HG03565 (cell line): ENCODE data around the gene PJA2.

ENCODE experiments used
- ATAC-seq: cut with Tn5 transposase; IDR thresholded peaks from one replicate; pipeline ENCODE4 v1.9.1; 2021; ENCODE audit warnings: mild to moderate bottlenecking, moderate library complexity; ENCODE audit not compliant: unreplicated experiment

Gene PJA2

DNA sequence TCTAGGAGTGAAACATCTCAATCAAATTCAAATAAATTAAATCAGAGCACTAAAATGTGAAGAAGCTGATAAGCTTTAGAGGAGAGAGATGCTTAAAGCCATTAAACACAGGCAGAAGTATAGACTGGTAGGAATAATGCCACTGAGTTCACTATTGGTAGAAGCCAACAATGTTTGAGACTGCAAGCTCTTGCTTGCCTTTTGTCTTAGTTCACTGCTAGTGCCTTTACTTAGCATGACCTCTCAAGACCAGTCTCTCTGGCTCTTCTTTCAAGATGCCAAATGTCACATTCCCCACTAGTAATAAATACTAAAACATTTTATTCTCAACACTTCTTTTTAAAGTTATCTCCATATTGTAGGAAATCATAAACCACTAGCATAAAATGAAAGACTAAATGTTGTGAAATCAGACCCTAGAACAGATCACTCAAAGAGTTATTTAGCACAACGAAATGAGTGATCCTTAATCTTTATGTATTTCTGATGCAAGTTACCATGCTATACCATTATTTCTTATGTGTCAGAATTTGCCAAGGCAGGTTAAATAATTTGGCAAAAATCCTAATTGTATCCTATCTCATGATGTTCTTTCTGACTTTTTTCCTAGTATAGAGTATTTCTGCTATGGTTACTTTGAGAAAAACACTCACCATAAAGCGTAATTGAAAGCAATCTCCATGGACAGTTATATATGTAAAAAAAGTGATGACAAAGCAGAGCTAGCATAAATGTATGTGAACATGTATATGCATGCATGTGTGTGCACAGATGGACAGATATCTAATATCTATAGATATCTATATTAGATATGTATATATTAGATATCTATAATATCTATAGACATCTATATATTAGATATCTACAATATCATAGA is 57.5 kb downstream of the PJA2 start:
- no peak for ATAC-seq

DNA sequence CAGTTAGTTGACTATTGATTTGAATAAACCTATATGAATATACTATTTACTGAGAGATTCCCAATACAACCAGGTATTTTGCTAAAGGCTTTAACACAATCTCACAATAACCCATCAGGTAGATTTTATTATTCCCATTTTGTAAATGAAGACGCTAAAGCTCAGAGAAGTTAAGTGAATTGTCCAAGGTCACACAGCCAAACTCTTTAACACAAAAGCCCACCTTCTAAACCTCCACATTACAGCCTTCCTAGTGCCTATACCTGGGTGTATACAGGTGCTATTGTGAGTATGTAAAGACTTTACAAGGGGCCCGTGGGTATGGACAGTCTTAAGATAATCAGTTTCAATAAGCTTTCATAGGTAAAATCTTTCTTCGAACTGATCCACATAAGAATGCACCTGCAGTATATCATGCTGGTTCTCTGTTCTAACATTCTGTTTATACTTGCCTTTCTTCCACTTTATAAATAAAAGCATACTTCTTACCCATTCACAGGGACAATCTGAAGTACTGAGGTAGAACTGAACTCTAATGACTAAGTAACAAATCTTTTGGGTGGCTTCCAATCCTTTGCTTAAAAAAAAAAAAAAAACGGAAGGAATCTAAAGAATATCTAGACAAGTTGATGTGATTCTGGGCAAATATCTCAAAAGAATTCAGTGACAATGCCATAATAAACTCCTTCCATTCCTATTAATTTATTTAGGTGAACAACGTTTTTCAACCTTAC is 59.1 kb downstream of the PJA2 start:
- ATAC-seq = no peak

DNA sequence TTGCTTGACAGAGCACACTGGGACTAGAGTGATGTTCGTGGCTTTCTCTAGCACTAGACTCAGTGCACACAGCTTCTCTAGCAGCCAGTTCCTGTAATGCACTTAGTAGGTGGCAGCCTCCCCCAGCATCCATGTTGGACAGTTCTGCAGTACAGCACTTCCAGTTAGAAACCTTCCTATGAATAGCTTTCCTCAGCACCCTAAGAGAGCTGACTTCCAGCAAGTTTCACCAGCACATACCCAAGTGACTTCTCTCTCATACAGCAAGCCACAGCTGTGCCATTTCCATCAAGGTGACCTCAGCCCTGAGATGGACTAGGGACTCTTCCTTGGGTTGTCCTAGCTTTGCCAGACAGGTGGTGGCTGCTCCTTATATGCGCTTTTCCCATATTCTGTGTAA is 60.4 kb downstream of the PJA2 start:
- no peak for ATAC-seq

DNA sequence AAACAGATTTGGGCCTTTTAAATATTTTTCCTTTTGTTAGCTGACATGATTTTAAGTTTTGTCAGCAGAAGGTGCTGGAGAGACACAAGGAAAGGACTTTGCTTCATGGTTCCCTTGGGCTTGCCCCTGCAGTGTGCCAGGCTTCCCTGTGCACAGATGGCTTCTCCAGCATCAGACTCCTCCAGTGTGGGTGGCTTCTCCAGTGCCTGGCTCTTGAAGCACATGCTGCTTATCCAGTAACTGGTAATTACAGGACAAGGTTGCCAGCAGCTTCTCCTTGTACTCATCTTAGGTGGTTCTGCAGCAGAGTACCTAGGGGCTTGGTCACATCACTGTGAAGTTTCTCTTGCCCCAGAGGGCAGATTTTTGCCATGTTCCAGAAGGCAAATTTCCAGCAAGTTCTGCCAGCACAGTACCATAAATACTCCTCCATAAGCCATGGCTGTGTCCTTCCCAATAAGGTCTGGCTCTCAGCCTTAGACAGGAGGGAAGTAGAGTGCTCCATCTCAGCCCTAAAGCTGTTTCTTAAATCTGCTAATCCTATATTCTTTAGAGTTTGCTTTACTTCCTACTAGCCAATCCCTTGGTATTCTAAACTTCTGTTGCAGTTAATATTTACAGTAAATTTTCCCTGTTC is 62.4 kb downstream of the PJA2 start:
- ATAC-seq = no peak

DNA sequence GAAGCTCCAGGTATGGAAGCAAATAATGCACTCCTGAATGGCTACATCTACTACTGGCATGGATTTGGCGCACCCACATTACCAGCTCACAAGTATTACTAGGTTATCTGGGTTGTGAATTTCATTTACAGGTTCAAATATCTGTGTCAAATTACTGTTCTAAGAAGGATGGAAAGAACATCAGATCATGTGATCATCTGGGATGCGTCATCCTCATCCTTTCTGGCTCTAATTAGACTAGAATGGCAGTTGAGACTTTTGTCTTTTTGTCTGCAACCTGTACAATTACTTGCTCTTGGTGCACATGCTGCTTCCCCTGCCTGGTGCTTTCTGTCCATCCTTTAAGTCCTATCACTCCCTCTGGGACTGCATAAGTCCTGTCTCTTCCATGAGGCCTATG is 64.1 kb downstream of the PJA2 start:
- ATAC-seq = no peak

DNA sequence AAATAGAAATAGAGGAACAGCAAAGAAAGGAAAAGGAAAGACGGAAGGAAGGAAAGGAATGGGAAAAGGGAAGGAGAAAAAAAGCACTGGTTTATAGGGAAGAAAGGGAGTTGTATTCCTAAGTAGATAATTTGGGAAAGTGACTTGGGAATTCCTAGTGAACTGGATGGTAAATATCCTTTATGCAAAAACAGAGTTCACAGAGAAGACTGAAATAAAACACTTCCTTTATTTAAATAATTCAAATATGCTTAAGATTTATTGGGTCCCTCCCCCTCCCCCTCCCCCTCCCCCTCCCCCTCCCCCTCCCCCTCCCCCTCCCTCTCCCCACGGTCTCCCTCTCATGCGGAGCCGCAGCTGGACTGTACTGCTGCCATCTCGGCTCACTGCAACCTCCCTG is 69.4 kb downstream of the PJA2 start:
- ATAC-seq = no peak

DNA sequence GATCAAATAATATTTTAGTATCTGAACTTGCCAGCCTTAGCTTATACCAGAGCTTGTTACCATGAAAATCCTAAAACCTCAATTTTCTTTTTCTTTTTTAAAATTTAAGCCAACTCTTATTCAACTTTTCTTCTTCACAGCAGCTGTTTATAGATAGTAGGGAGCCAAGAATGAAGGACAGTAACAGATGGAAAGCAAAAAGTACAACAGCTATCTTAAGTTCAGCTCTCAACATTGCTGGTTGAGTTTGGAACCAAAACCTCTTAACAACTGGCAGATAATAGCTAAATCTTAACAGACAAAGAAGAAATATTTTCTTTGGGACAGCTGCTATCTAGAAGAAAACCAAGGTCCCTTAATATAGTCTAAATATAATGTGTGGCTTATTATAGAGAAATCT is 74.7 kb downstream of the PJA2 start:
- no peak for ATAC-seq

DNA sequence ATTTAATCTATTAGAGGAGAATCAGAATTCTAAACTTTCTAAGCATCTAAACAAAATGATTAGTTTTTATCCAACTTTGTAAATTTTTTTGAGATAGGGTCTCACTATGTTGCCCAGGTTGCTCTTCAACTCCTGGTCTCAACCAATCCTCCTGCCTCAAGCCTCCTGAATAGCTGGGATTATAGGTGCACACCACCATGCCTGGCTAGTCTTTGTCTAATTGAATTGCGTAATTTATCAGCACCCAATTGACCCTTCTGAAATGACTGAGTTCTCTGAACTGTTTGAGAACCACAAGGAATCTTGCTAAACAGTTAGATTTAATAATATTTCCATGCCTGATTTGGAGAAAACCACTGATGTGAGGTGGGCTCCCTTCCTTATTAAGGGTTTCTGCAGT is 75.7 kb downstream of the PJA2 start:
- ATAC-seq = no peak

DNA sequence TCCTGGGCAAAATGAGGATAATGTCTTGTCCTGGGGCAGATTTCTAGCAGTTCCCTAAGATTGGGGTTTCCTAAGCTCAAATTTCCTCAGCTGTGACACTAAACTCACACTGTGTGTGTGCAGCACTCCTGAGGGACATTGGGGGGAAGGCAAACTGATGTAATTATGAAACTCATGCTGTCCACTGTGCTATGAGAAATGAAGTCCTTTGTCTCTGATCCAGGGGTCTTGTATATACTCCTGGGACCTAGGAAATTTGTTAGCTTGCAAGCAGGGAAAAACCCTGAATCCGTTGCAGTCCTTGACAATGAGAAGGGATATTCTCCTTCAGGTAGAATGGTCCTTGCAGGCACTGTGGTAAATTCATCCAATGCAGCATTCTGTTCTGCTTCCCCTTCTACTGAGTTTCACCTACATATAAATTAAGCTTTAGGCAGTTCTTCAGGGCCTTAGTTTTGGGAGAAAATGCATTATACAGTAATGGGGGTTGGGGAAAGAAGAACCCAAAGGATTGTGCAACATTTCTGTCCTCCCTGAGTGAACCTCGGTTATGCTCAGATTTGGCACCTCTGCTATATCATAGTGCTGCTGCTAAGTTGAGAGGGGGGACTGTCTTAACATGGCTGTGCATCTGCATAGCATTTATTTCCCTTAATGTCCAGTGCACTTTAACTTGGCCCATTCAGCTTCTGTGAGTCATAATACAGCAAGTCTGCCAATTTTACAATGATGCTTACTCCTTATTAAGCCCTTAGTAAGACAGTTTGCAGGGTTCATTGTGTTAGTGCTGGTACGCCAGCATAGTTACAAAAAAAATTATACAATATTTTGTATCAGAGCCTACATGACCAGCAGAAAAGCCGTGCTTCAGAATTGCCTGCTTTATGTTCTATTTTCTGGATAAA is 80.2 kb downstream of the PJA2 start:
- no peak for ATAC-seq

DNA sequence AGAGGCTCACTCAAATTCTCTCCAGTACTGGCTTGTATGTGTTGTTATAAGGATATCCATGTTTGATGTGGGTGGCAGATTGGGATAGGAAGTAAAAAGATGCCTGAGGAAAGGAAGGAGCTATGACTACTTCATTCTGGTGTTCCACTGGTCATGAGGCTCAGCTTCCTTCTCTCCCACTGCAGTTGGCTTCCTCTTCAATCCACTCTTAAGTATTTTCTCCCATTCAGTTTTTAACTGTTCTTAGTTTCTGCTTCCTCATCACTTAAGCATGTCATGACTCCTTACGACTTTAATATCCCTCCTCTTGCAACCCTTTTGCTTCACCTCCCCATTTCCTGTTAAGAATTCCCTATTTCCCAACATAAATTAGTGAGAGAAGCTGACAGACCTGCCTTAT is 81.1 kb downstream of the PJA2 start:
- no peak for ATAC-seq

DNA sequence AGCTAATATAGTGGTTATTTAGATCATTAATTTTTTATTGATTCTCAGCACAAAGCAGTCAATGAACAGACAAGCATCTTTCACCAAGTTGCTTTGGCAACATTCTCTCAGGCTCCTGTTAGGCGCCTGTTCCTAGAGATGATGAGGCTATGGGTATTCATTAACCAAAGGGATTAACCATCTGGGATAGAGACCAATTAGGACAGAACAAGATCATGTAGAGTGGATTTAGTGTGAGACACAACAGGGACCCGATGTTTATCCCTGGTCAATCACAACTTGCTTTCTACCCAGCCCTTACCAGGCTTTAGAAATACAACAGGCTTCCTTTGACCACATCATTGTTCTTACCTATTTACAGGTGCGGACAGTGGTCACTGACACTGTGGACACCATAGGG is 82.2 kb downstream of the PJA2 start:
- no peak for ATAC-seq

DNA sequence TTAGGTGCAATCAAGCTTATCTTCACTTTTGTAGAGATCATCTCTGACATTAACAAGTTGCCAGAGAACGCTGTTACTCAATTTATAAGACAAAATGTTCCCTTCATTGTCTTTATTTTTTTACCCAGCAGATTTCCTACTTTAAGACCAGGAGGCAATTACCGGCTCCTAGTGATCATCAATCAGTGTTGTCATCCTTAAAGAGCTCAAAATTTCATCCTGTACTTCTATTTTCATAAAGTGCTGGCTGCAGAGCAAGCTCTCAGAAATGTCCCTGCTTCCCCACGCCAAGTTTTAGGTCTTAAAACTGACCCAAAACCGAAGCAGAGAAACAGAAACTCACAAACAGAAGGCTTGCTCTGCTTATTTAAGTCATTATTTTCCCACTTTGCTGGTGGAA is 82.9 kb downstream of the PJA2 start:
- ATAC-seq = no peak

DNA sequence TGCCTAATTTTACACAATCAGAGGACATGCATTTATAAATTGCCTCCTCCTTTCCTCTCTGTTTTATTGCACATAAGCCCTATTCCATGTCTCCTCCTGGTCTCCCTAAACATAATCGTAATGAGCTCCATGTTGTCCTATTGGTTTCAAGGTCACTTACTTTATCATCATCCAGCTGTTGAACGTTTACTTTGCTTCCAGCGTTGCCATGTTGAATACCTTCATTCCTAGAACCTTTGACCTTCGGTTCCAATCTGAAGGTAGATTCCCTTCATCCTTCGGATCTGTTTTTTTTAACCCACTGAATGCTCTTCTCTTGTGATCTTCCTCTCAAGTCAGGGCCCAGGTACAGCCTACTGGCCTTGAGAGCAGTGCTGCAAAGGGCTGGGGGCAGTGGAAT is 84.3 kb downstream of the PJA2 start:
- ATAC-seq = no peak

DNA sequence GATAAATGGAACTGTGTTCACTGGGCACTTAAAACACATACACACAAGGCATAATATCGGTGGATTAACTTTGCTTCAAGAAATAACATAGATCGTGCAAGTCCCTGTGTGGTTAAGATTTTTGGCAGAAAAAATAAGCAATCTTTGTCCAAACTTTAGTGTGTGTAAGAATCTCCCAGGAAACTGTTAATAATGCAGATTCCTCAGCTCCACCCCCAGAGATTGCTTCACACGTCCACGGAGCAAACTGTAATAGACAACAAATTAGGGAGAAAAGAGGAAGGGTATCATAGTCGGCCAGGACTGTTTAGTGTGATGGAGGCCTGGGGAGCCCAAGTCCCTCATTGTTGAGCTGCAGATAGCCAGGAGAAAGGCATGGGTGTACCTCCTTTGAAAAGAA is 84.8 kb downstream of the PJA2 start:
- no peak for ATAC-seq

DNA sequence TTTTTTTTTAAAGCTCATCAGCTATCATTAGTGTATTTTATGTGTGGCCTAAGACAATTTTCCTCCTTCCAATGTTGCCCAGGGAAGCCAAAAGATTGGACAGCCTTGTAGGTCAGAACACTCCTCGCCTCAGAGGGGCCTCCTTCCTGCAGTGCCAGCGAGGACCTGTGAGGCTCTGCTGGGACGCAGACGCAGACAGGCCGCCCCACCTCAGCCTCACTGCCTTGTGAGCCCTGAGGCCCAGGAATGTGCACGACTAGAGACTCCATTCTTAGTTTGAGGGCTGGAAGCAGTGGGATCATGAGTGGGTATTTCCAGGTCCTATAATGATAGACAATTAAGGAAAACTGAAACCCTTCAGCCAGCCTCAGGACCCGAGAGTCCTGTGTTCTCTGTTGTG is 85.4 kb downstream of the PJA2 start:
- ATAC-seq = no peak

DNA sequence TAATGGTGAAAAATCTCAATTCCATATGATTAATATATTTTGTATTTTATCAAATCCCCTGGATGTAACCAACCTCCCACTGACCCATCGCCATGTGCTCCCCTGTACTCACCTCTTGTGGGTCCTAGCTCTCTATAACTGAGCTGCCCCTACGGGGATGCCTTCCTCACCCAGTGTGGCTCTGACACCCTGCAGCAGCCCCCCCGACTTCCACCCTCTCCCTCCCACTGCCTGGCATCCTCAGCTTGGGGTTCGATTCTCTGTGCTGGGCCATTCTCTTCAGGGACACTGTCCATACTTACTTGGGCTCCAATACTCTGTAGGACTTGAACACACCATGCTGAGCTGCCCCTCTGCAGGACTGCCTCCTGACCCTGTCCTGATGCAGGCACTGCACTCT is 87.1 kb downstream of the PJA2 start:
- no peak for ATAC-seq

DNA sequence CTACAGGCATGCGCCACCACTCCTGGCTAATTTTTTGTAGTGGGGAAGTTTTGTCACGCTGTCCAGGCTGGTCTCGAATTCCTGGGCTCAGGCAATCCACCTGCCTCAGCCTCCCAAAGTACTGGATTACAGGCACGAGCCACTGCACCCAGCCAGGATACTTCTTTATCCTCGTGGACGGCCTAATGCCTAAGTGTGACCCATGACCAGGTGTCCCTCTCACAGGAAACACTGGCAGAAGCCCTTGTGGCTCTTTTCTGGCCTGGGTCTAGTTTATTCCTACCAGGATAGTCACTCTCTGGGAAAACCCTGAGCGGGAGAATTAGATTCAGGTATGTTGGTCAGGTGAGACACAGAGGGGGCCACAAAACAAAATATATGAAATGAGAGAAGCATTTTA is 90.4 kb downstream of the PJA2 start:
- ATAC-seq = no peak

DNA sequence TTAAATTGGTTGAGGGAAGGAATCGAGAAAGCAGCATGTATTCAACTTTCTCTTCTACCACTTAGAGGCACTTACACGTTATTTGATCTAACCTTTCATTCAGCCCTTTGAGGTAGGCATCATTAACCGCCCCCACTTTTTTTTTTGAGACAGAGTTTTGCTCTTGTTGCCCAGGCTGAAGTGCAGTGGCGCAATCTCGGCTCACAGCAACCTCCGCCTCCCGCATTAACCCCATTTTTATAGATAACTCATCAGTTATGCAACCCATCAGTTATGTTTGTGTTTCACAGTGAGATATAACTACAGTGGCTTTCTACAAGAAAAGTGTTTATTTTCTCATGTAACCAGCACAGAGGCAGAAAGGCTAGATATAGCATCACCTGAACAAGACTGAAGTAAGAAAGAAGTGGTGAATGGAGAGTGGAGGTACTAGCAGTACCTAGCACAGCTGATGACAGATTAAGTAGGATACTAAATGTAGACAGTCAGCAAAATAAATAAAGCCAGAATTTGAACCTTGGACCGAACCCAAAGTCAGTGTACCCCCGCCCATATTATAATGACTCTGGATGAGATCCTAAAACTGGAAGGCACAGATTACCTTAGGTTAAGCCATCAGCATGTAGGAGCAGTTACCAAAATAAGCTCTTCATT is 91.2 kb downstream of the PJA2 start:
- ATAC-seq = no peak

DNA sequence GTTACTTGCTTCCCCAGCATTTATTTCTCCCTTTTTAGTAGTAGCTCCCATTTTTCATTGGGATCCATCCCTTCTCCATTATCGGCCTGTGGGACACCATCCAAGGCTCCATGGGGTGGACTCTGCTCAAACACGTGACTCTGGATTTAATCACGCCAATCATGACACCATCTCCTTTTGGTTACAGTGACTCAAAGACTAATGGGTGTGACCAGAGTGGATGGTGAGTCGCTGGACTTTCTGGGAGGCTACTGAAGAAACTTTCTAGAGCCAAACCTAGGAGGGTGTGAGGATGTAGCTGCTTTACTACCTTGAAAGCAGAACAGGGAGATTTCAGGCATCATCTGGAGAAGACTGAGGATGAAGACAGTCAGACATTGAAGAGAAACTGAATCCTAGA is 93.1 kb downstream of the PJA2 start:
- no peak for ATAC-seq

DNA sequence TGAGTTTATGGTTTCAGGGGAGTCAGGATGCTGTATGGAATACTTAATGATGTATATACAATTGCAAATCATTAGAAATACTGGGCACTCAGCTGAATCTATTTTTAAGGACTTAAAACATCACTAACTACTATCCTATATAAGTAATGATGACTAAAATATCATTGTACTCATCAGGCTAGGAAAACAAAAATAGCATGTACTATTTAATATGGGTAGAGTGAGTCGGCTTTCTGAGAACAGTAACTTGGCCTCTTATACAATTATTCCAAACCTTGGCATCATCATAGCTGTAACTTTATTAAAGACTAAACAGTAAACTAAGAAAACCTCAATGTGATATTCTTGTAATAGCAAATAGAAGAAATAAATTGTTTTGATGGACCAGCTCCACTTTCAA is 94.5 kb downstream of the PJA2 start:
- no peak for ATAC-seq
